Cardiac septum (tissue), 1 donor: Measurements from ENCODE around the gene SMARCB1. TPM values are rescaled to one million over a fixed set of nuclear protein-coding genes. Genes with fewer than 3 reads are reported as not detected.
A peak's percentile ranks its signal among the peaks of the same experiment; 100 is the strongest.

Experiments used
- DNase-seq: peaks from one replicate; pipeline ENCODE4 v3.0.0-alpha.2; 2020; ENCODE audit warnings: low spot score
- intact Hi-C: fragments of 100-400 bp; cut with DNase I; formaldehyde crosslinking; loops from one replicate; pipeline ENCODE4 v1.14.0; 2022
- total RNA-seq: library from RNA; stranded (reverse); fragmentation: NEBNext Ultra II Directional; extraction: Animal tissue kit (Norgen Biotek cat#: 25700); gene quantifications from one replicate; pipeline ENCODE4 v1.2.1, GENCODE V29; 2021
- donor health status: DM: no; HTN: no; CAD: no.

Gene SMARCB1
- total RNA-seq, 1 donor from 2014 or later = 50.4 TPM

- no peak for DNase-seq
- intact Hi-C loops = no loop called here
These were observed 38.6 kb downstream of the SMARCB1 start for GRCh38 chr22:23825246-23825905.

DNA sequence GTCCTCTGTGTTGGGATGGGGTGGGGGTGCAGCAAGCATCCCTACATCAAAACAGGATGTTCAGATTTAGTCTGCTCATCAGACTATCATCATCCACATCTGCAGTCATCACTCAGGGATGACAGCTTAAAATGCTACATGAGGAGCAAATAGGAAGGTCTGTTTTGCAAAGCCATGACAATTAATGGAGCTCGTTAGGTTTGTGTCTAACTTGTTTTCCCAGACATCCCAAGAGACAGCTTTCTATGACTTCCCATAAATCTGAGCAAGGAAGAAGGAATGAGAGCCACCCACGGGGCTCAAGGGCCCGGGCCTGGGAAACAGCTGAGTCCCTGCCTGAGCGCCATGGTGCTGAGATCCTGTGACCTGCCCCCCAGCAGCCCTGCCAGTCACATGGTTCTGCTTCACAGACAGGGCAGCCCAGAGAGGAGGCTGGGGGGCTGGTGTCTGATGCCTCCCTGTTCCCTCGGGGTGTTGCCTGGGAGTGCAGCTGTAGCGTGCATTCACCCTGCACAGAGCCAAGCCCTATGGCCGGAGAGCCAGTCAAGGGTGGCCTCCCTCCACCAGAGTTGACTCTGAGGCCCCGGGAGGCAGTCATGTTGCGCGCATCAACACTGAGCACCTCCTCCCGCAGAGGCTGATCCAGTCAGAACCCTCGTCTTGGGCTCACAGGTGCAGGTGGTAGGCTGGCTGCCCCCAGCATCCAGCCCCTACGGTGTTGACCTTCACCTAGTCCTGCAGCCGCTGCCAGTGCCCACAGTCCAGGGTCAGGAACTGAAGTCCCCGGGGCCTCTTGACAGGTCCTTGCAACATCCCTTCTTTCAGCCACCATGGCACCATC is 40.0 kb downstream of the SMARCB1 start:
- intact Hi-C loops = no loop called here
- no peak for DNase-seq

GRCh38 chr22:23827351-23827995 is 40.7 kb downstream of the SMARCB1 start:
- intact Hi-C loops = no loop called here
- DNase-seq = no peak

DNA sequence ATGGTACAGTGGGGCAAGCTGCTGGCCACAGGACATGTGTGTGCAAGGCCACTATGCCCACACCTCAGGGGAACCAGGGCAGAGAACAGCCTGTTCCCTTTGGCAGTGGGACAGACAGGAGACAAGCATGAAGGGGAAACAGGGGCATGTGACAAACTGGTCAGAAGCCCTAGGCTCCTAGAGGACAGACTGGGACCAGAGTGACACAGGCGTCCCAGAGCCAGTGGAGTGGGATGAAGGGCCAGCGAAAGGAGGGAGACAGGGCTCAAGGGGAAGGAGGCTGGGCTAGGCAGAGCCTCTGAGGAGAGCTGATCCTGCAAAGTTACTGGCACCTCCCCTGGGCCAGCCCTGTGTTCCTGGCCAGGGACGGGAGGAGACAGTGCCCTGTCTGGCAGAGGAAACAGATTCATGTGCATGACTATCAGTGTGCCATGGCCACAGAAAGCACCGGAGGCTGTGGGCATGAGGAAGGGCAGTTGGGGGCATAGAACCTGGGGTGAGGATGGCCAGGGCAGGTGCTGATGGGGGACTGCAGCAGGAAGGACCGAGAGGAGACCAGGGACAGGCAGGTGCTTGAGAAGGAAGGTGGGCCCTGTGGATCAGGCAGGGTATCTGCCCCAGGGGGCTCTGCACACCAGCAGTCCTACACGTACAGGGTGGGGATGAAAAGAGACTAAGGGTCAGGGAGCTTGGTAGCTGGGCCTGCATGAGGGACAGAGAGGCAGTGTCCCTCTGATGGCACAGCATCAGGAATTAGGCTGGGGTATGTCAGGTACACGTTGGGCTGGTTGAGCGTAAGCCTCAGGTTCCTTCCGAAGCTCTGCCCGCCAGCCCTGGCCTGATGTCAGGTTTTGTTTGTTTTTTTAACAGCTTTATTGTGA is 42.3 kb downstream of the SMARCB1 start:
- intact Hi-C loops = no loop called here
- DNase-seq = no peak

DNA sequence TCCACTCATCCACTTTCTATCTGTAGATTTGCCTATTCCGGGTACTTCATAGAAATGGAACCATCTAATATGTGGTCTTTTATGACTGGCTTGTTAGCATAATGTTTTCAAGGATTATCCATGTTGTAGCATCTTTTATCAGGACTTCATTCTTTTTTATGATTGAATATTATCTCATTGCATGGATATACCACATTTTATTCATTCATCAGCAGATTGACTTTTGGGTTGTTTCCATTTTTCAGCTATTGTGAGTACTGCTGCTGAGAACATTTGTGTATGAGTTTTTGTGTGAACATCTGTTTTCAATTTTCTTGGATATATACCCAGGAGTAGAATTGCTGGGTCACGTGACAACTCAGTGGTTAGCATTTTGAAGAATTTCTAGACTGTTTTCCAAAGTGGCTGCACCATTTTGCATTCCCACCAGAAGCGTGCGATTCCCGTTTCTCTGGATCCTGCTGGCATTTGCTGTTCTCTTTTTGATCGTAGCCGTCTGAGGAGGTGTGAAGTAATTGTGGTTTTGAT is 43.1 kb downstream of the SMARCB1 start:
- intact Hi-C loops = no loop called here

DNA sequence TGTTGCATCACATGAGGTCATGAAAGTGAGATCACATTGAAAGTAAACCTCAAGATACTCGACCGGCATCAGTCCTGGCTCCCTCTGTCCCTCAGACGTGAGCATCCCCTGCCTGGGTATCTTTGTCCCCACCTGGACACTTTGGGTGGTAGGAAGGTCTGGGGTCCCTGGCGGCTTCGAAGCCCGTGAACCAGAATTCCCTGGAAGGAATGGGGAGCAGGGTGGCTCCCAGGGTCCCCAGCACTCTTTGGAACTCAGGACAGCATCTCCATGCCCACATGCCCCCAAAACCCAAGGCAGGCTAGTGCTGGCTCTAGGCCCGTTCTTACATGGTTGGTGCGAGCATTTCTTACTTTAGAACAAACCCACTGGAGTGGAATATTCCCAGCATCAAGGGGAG is 44.5 kb downstream of the SMARCB1 start:
- no peak for DNase-seq
- intact Hi-C loops = no loop called here

More for the DNA sequence above, 43.1 kb downstream of the SMARCB1 start:
- DNase-seq = peak; percentile 24

DNA sequence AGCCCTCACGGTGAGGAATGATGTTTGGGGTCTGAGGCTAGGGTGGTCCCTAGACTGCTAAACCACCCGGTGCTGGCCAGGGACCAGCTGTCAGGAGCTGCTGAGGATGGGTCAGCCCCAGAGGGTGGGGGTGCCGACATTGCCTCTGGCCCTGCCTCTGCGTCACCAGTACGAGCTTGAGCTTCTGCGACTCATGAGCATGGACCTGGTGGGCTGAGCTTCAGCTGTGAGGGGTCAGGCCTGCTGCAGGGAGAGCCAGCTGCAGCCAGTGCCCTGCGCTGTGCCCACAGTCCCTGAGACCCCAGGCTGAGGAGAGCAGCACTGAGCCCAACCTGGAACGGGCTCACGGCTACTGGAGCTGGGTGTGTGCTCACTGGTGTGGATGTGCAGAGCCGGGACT is 45.0 kb downstream of the SMARCB1 start:
- intact Hi-C loops = no loop called here
- DNase-seq = peak; percentile 49

GRCh38 chr22:23832226-23833016 is 45.7 kb downstream of the SMARCB1 start:
- peak; percentile 72 for DNase-seq
- intact Hi-C loops = no loop called here

- intact Hi-C loops = no loop called here
- peak; percentile 72 for DNase-seq
These were observed 46.4 kb downstream of the SMARCB1 start for GRCh38 chr22:23833017-23833751.

DNA sequence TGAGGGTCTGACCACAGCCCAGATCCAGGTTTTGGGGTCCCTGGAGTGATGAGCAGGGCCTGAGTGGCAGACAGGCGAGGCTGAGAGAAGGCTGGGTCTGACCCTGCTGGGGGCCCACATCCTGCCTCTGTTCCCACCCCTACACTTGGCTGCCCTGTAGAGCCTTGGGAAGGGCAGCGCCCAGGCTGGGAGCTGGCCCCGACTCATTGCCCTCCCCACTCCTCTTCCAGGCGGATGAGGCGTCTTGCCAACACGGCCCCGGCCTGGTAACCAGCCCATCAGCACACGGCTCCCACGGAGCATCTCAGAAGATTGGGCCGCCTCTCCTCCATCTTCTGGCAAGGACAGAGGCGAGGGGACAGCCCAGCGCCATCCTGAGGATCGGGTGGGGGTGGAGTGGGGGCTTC is 47.1 kb downstream of the SMARCB1 start:
- DNase-seq = peak; percentile 74
- intact Hi-C loops = no loop called here

GRCh38 chr22:23834406-23834792 is 47.6 kb downstream of the SMARCB1 start:
- DNase-seq = no peak
- intact Hi-C loops = no loop called here

- intact Hi-C loops = loop anchor here (1.0 kb wide), 1 partner anchor 12 kb away; no protein-coding TSS in a partner anchor
- peak; percentile 85 for DNase-seq
These were observed 48.2 kb downstream of the SMARCB1 start for GRCh38 chr22:23834793-23835483.

DNA sequence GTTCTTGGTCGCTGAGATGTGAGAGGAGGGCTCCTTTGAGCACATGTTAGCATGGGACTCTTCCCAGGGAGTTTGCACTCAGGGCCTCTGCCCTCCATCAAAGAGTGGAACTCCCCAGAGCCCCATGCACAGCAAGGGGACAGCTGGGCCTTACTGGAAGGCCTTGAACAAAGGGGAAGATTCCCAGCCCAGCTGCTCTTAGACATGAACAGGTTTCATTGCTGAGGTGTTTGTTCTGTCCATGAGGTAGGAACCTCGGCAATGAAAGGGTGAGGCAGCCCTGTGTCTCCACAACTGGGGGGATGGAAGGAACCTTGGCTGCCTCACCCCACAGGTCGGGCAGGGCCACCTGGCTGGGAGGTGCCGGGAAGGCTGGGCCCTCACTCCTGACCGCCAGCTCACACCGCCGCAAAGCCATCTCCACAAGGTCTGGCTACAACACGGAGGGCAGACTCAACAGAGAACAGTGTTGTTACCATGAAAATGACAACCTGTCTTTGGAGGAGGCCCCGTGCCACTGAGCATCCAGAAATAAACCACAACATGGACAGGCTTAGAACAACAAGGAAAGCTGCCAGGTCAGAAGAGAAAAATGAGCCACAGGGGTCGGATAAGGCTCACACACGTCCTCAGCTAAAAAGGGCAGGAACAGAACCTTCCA is 48.8 kb downstream of the SMARCB1 start:
- DNase-seq = peak; percentile 77
- intact Hi-C loops = loop anchor here (1.0 kb wide), 1 partner anchor 12 kb away; no protein-coding TSS in a partner anchor

GRCh38 chr22:23836281-23836680 is 49.5 kb downstream of the SMARCB1 start:
- DNase-seq = no peak
- intact Hi-C loops = no loop called here

DNA sequence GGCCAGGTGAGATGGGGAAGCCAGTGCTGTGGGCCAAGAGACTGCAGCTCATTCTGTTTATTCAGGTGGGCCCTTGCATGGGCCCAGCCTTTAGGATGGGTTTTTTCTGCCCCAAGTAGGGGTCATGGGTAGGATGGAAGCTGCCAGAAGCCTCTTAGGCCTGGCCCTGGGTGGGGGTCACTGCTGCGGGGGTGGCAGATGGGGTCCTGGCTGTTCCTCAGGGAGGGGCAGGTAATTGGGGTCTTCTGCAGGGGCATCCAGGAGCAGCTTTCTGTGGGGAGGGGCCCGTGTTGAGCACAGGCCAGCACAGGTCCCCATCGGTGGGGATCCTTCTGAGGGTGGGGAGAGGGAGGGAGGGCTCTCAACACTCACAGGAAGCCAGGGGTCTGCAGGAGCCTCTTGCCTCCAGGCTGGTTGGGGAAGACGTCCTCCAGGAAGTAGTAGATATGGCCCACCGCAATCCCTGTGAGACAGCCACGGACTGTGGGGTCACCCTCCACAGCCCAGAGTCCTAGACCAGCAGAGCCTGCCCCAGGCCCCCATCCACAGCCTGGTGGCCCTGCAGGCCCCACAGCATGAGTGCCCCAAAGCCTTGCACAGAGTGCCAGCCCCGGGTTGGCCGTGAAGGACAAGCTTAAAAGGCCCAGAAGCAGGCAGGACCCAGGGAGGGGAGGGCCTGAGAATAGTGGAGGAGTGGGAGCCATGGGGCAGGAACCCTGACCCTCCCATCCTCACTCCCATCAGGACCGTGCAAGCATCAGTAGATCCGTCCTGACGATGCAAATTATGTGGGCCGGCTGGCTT is 50.1 kb downstream of the SMARCB1 start:
- intact Hi-C loops = no loop called here
- peak; percentile 46 for DNase-seq

GRCh38 chr22:23837496-23837859 is 50.7 kb downstream of the SMARCB1 start:
- intact Hi-C loops = no loop called here
- no peak for DNase-seq
